DND-41 (cell line): ENCODE results near the gene UST.

Source experiments
- ATAC-seq: fragments of 200-7000 bp; cut with Tn5 transposase; 3 replicates; pipeline ENCODE4 v1.9.1; 2021; ENCODE audit warnings: low read depth; ENCODE audit not compliant: insufficient read depth
- DNase-seq: peaks from one replicate; pipeline ENCODE4 v3.0.0-alpha.2; 2020
- H2AFZ ChIP-seq: 2 replicates; pipeline ENCODE4 v1.6.0; 2012; ENCODE audit warnings: low read depth, low read length
- H3K27ac ChIP-seq: 2 replicates; pipeline ENCODE4 v1.5.1; 2012; ENCODE audit warnings: low read length, inconsistent platforms
- H3K27me3 ChIP-seq: fragments of 200-600 bp; sonication (generic); 2 replicates; pipeline ENCODE4 v1.6.0; 2012; ENCODE audit warnings: low read length, mild to moderate bottlenecking, inconsistent platforms; ENCODE audit not compliant: insufficient read depth, poor library complexity
- H3K36me3 ChIP-seq: 2 replicates; pipeline ENCODE4 v1.5.1; 2012; ENCODE audit warnings: low read length, inconsistent platforms; ENCODE audit not compliant: insufficient read depth
- H3K4me1 ChIP-seq: 2 replicates; pipeline ENCODE4 v1.5.1; 2012; ENCODE audit warnings: mild to moderate bottlenecking, low read length; ENCODE audit not compliant: insufficient read depth
- H3K4me2 ChIP-seq: 2 replicates; pipeline ENCODE4 v1.6.0; 2012; ENCODE audit warnings: mild to moderate bottlenecking, moderate library complexity, low read length, inconsistent platforms; ENCODE audit not compliant: insufficient read depth
- H3K4me3 ChIP-seq, 2 experiments: fragments of 200-600 bp in 1 of 2; shearing (Covaris generic) in 1 of 2; 2 replicates each; pipeline ENCODE4 v1.5.1; 2012 to 2016; ENCODE audit warnings: inconsistent platforms in 2 of 2, low read length in 2 of 2, mild to moderate bottlenecking in 2 of 2, low read depth in 1 of 2, moderate library complexity in 1 of 2
- H3K79me2 ChIP-seq: 2 replicates; pipeline ENCODE4 v1.6.0; 2012; ENCODE audit warnings: low read length, inconsistent platforms; ENCODE audit not compliant: insufficient read depth
- H3K9ac ChIP-seq: 2 replicates; pipeline ENCODE4 v1.6.0; 2012; ENCODE audit warnings: low read depth, mild to moderate bottlenecking, inconsistent platforms, low read length, moderate library complexity
- H3K9me3 ChIP-seq: 2 replicates; pipeline ENCODE4 v1.5.1; 2012; ENCODE audit warnings: low read length, moderate library complexity, mild to moderate bottlenecking, inconsistent platforms; ENCODE audit not compliant: insufficient read depth, severe bottlenecking
- H4K20me1 ChIP-seq: 2 replicates; pipeline ENCODE4 v1.6.0; 2012; ENCODE audit warnings: low read length; ENCODE audit not compliant: insufficient read depth
- CTCF ChIP-seq: IDR thresholded peaks from 2 replicates; pipeline ENCODE4 v1.5.1; 2012; ENCODE audit warnings: borderline replicate concordance, low read length, moderate library complexity, mild to moderate bottlenecking; ENCODE audit not compliant: poor library complexity, severe bottlenecking; ENCODE audit errors: extremely low read depth
- EZH2 ChIP-seq: IDR thresholded peaks from 3 replicates; pipeline ENCODE4 v1.6.1; 2012; ENCODE audit warnings: borderline replicate concordance, low read depth, mild to moderate bottlenecking, moderate library complexity, low read length, inconsistent platforms; ENCODE audit not compliant: severe bottlenecking

UST gene

GRCh38 chr6:149063468-149063867 is 316.6 kb downstream of the UST start:
- no peak for TF ChIP-seq CTCF
- no peak for TF ChIP-seq EZH2
- Histone ChIP-seq H3K4me2 (peak overlapping the region; percentile 63), H3K4me3 (peak overlapping the region in 1 of 2 experiments; percentile 17; a peak in 1 of 4 replicates), H3K79me2 (peaks cover 11% of the 10 kb centered on the region), H2AFZ (0 out of 2 replicates have a peak overlapping the region, but pooled peaks have one; percentile 36), H3K4me1 (peaks cover 98% of the 10 kb centered on the region), H3K27me3 (no peaks in the 10 kb centered on the region), H3K9me3 (no peaks in the 10 kb centered on the region), H3K36me3 (no peaks in the 10 kb centered on the region; the same call in 1 of the 2 replicates), H3K9ac (peak overlapping the region; percentile 60), H4K20me1 (no peaks in the 10 kb centered on the region), H3K27ac (peak overlapping the region; percentile 97)
- ATAC-seq (peak; percentile 20), DNase-seq (peak; percentile 68)

GRCh38 chr6:149064001-149064659 is 317.3 kb downstream of the UST start:
- peak overlapping the region; percentile 97 for H3K27ac ChIP-seq

GRCh38 chr6:149064660-149065015 is 317.8 kb downstream of the UST start:
- TF ChIP-seq EZH2, result no peak
- TF ChIP-seq CTCF, result no peak
- H3K4me2 ChIP-seq, result peak overlapping the region; percentile 66; the same call in 1 of the 2 replicates

More at GRCh38 chr6:149064001-149064659, 317.3 kb downstream of the UST start:
- peak; percentile 48 for DNase-seq
- TF ChIP-seq CTCF (no peak), EZH2 (no peak)
- Histone ChIP-seq H2AFZ (0 out of 2 replicates have a peak overlapping the region, but pooled peaks have one; percentile 14), H3K9ac (peak overlapping the region; percentile 60), H4K20me1 (no peaks in the 10 kb centered on the region), H3K4me3 (peak overlapping the region in 1 of 2 experiments; percentile 17; a peak in 1 of 4 replicates), H3K4me2 (peak overlapping the region; percentile 63), H3K9me3 (no peaks in the 10 kb centered on the region), H3K27me3 (no peaks in the 10 kb centered on the region), H3K36me3 (no peaks in the 10 kb centered on the region; the same call in 1 of the 2 replicates), H3K79me2 (peaks cover 11% of the 10 kb centered on the region), H3K4me1 (peaks cover 91% of the 10 kb centered on the region)
- no peak for ATAC-seq

More at GRCh38 chr6:149064660-149065015, 317.8 kb downstream of the UST start:
- Histone ChIP-seq H3K4me3 (no peak overlapping the region), H3K27me3 (no peaks in the 10 kb centered on the region), H3K36me3 (no peaks in the 10 kb centered on the region), H3K79me2 (peaks cover 11% of the 10 kb centered on the region), H4K20me1 (no peaks in the 10 kb centered on the region), H3K9me3 (no peaks in the 10 kb centered on the region), H3K4me1 (peaks cover 86% of the 10 kb centered on the region), H3K27ac (peak overlapping the region; percentile 97), H2AFZ (no peak overlapping the region), H3K9ac (peak overlapping the region; percentile 60; the same call in 1 of the 2 replicates)
- ATAC-seq (no peak), DNase-seq (no peak)
